Measurements from ENCODE around the gene POLR1A. TPM values are rescaled to one million over a fixed set of nuclear protein-coding genes. Genes with fewer than 3 reads are reported as not detected.
A peak's percentile ranks its signal among the peaks of the same experiment; 100 is the strongest.

POLR1A gene
- total RNA-seq, 2 experiments from 2014 or later, result 25.2 to 29.7 TPM

DNA sequence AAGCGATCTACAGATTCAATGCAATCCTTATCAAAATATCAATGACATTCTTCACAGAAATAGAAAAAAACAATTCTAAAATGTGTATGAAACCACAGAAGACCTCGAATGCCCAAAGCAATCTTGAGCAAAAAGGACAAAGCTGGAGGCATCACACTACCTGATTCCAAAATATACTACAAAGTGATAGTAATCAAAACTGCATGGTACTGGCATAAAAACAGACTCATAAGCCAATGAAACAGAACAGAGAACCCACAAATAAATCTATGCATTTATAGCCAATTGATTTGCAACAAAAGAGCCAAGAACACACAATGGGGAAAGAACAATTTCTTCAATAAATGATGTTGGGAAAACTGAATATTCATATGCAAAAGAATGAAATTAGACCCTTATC, 99.2 kb downstream of the POLR1A start:
- ChIA-PET POLR2A (interaction anchor here (1.0 kb wide), 1 partner anchor 119 kb away, joined by 3 read pairs; no protein-coding TSS in a partner anchor), CTCF (no interaction called here)
- no peak overlapping the region for H3K27ac Mint-ChIP-seq
- DNase-seq, result no peak
- H3K36me3 Mint-ChIP-seq (ENCODE audit: low read depth), result peaks cover 28% of the 10 kb centered on the region
- H3K9me3 Mint-ChIP-seq, result peaks cover 33% of the 10 kb centered on the region
- peaks cover 20% of the 10 kb centered on the region for H3K27me3 Mint-ChIP-seq
- no peak overlapping the region for H3K4me3 Mint-ChIP-seq
- peaks cover 5% of the 10 kb centered on the region for H3K4me1 Mint-ChIP-seq

GRCh38 chr2:86003967-86004366, 101.7 kb downstream of the POLR1A start:
- POLR2A ChIA-PET, result no interaction called here
- DNase-seq, result no peak
- CTCF ChIA-PET, result interaction anchor here (0.8 kb wide), 1 partner anchor 20 kb away, joined by 4 read pairs; no protein-coding TSS in a partner anchor
- Mint-ChIP-seq H3K9me3 (peaks cover 41% of the 10 kb centered on the region), H3K27ac (no peak overlapping the region), H3K27me3 (peaks cover 20% of the 10 kb centered on the region), H3K4me3 (no peak overlapping the region), H3K36me3 (ENCODE audit: low read depth) (peaks cover 41% of the 10 kb centered on the region), H3K4me1 (peaks cover 28% of the 10 kb centered on the region)

GRCh38 chr2:86003104-86003503, 102.6 kb downstream of the POLR1A start:
- H3K27ac Mint-ChIP-seq, result no peak overlapping the region
- peaks cover 20% of the 10 kb centered on the region for H3K27me3 Mint-ChIP-seq
- H3K4me3 Mint-ChIP-seq, result no peak overlapping the region
- peaks cover 36% of the 10 kb centered on the region for H3K4me1 Mint-ChIP-seq
- POLR2A ChIA-PET, result no interaction called here
- peaks cover 41% of the 10 kb centered on the region for H3K36me3 Mint-ChIP-seq (ENCODE audit: low read depth)
- no peak for DNase-seq
- H3K9me3 Mint-ChIP-seq, result peaks cover 40% of the 10 kb centered on the region
- CTCF ChIA-PET, result no interaction called here

GRCh38 chr2:86002375-86002774, 103.3 kb downstream of the POLR1A start:
- no peak overlapping the region for H3K27ac Mint-ChIP-seq
- H3K4me1 Mint-ChIP-seq, result peaks cover 44% of the 10 kb centered on the region

DNA sequence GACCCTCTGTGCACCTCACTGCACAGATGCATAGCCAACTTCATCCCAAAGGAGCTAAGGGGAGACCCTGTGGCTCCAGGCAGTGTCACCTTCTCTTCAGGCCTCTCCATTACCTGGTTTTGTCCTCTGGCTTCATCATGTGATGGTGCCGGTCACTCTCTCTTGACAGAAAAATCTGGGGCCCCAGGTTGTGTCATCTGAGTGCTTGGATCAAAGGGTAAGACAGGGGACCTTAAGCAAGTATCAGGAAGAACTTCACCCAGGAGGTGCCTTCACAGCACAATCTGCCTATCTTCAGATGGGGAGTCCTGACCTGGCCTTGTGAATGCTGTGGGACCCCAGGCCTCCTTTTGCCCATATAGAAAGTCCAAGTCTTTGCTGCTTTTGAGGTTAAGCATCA, 104.4 kb downstream of the POLR1A start:
- ChIA-PET POLR2A (interaction anchor here (0.6 to 9.8 kb wide), 2 partner anchors 36 to 90 kb away, joined by 3 to 110 read pairs; no protein-coding TSS in a partner anchor), CTCF (no interaction called here)
- peaks cover 6% of the 10 kb centered on the region for H3K27me3 Mint-ChIP-seq
- peak overlapping the region; percentile 91 for H3K27ac Mint-ChIP-seq
- peaks cover 54% of the 10 kb centered on the region for H3K4me1 Mint-ChIP-seq
- H3K9me3 Mint-ChIP-seq, result peaks cover 28% of the 10 kb centered on the region
- H3K4me3 Mint-ChIP-seq, result no peak overlapping the region
- peaks cover 43% of the 10 kb centered on the region for H3K36me3 Mint-ChIP-seq (ENCODE audit: low read depth)
- no peak for DNase-seq

More at GRCh38 chr2:86002375-86002774, 103.3 kb downstream of the POLR1A start:
- DNase-seq, result no peak
- peaks cover 14% of the 10 kb centered on the region for H3K27me3 Mint-ChIP-seq
- no peak overlapping the region for H3K4me3 Mint-ChIP-seq
- peaks cover 43% of the 10 kb centered on the region for H3K36me3 Mint-ChIP-seq (ENCODE audit: low read depth)
- ChIA-PET CTCF (no interaction called here), POLR2A (no interaction called here)
- peaks cover 37% of the 10 kb centered on the region for H3K9me3 Mint-ChIP-seq

DNA sequence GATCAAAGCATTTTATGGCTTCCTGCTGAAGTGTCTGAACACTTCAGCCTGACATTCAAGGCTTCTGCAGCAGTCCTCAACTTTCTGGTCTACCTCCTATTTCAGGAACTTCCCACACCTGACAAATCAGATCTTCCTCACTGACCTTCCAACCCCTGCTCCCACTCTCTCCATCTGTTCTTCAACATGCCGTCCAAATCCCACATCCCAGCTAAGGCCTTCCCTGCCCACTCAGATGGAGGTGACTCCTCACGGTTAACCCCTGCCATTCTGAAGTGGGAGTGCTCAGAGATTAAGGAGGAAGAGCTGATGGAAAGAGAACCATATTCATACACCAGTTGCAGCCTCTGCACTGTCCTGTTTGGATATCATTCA, 104.8 kb downstream of the POLR1A start:
- peaks cover 2% of the 10 kb centered on the region for H3K27me3 Mint-ChIP-seq
- peaks cover 57% of the 10 kb centered on the region for H3K4me1 Mint-ChIP-seq
- POLR2A ChIA-PET, result interaction anchor here (0.6 to 9.8 kb wide), 3 partner anchors 11 to 90 kb away, joined by 3 to 110 read pairs (median 6); no protein-coding TSS in a partner anchor
- CTCF ChIA-PET, result no interaction called here
- H3K4me3 Mint-ChIP-seq, result peak overlapping the region; percentile 30
- peaks cover 39% of the 10 kb centered on the region for H3K36me3 Mint-ChIP-seq (ENCODE audit: low read depth)
- H3K9me3 Mint-ChIP-seq, result peaks cover 24% of the 10 kb centered on the region
- peak overlapping the region; percentile 91 for H3K27ac Mint-ChIP-seq
- DNase-seq, result no peak

DNA sequence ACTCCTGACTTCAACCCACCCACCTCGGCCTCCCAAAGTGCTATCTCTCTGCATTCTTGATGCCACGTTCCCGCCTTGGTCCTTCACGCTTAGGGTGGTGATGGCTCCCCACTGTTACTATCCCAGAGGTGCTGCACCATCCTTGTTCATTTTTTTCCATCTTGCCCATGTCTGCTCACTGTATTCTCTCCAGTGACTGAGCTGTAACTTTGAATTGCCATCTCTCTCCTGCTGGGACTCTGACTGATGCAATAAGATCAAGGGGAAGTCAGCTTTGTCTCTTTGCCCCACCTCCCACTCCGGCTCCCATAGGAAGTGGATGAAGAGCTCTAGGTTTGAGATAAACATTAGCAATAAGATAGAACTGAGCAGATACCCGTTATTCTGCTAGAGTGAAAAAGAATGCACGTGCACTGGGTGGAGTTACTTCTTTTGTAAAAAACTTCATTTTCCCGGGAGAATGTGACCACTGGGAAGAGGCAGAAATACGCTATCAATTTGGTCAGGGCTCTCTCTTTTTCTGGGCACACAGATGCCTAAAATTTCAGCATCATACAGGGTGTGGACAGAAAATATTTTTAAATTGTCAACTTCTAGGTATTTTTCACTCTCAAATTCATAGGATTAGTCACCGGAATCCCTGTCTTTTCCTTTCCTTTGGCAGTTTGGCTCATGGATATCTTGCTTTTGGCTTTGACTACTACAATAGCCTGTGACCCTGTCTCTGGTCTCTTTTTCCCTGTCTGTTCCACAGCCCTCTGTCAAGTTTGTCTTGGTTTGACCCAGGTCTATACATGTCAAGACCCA, 105.4 kb downstream of the POLR1A start:
- peaks cover 63% of the 10 kb centered on the region for H3K4me1 Mint-ChIP-seq
- peak overlapping the region; percentile 91 for H3K27ac Mint-ChIP-seq
- CTCF ChIA-PET, result interaction anchor here (1.2 to 1.4 kb wide), 3 partner anchors 36 to 112 kb away, joined by 4 to 12 read pairs (median 7); partner anchors contain the start of gene ST3GAL5

GRCh38 chr2:85999061-85999831, 106.4 kb downstream of the POLR1A start:
- POLR2A ChIA-PET, result interaction anchor here (1.0 to 9.8 kb wide), 11 partner anchors 9 to 172 kb away, joined by 3 to 110 read pairs (median 5); no protein-coding TSS in a partner anchor
- Mint-ChIP-seq H3K36me3 (ENCODE audit: low read depth) (peaks cover 35% of the 10 kb centered on the region), H3K27me3 (no peaks in the 10 kb centered on the region), H3K27ac (peak overlapping the region; percentile 91), H3K4me3 (peak overlapping the region; percentile 3), H3K9me3 (peaks cover 12% of the 10 kb centered on the region), H3K4me1 (peaks cover 74% of the 10 kb centered on the region)
- CTCF ChIA-PET, result interaction anchor here (0.7 to 1.4 kb wide), 7 partner anchors 37 to 184 kb away, joined by 3 to 12 read pairs (median 4); partner anchors contain the start of gene ST3GAL5
- DNase-seq, result peak; percentile 74

More for the DNA sequence above, 105.4 kb downstream of the POLR1A start:
- no peak for DNase-seq
- no peak overlapping the region for H3K4me3 Mint-ChIP-seq
- peaks cover 2% of the 10 kb centered on the region for H3K27me3 Mint-ChIP-seq
- peaks cover 20% of the 10 kb centered on the region for H3K9me3 Mint-ChIP-seq
- peaks cover 41% of the 10 kb centered on the region for H3K36me3 Mint-ChIP-seq (ENCODE audit: low read depth)
- POLR2A ChIA-PET, result interaction anchor here (1.1 to 9.8 kb wide), 7 partner anchors 10 to 147 kb away, joined by 3 to 110 read pairs (median 6); no protein-coding TSS in a partner anchor

DNA sequence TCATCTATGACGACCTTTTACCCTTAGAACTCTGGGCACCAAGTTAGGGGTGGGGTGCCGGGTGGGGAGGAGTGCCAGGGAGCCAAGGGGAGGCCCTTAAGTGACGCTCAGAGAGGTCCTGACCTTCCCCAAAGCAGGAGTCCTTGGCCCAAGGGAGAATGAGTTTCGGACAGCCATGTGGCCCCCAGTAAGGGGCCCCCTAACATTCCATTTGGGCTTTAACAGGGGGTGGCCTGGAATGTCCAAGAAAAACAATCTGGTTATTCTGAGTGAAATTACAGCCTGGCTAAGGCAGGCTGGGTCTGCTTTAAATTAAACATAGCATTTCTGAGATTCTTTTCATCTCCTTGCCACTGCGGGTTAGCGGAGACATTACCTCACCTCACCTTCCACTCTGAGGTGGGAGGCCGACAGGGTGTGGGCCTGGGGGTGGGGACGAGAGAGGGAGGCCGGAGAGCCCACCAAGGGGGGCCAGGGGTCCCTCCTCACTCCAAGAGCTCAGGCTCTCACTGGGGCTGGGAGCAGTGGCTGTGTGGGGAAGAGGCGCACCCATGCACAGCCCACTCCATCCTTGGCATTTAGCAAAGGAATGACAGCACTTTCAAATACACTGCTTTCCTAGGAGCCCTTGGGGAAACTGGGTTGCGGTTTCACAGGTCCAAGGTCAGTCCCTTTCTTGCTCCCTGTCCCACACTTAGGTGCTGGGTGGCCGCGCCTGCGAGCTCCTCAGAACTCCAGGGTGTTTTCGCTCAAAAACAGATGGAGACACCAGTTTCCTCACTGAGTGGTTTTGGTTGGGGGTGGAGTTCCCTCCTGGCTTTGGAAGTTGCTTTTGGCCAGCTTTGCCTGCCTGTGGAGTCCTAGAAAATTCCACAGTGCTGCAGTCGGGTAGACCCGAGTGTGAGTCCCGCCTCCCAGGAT, 107.4 kb downstream of the POLR1A start:
- no peak overlapping the region for H3K4me3 Mint-ChIP-seq
- H3K27ac Mint-ChIP-seq, result peak overlapping the region; percentile 91
- ChIA-PET CTCF (interaction anchor here (0.6 kb wide), 1 partner anchor 40 kb away, joined by 3 read pairs; no protein-coding TSS in a partner anchor), POLR2A (interaction anchor here (1.3 to 9.8 kb wide), 6 partner anchors 10 to 111 kb away, joined by 4 to 110 read pairs (median 6); no protein-coding TSS in a partner anchor)
- no peaks in the 10 kb centered on the region for H3K27me3 Mint-ChIP-seq
- H3K36me3 Mint-ChIP-seq (ENCODE audit: low read depth), result peaks cover 35% of the 10 kb centered on the region
- H3K4me1 Mint-ChIP-seq, result peaks cover 82% of the 10 kb centered on the region
- DNase-seq, result no peak
- peaks cover 12% of the 10 kb centered on the region for H3K9me3 Mint-ChIP-seq

GRCh38 chr2:85997017-85997970, 108.4 kb downstream of the POLR1A start:
- DNase-seq, result no peak
- no peak overlapping the region for H3K4me3 Mint-ChIP-seq
- peaks cover 12% of the 10 kb centered on the region for H3K9me3 Mint-ChIP-seq
- CTCF ChIA-PET, result no interaction called here
- no peaks in the 10 kb centered on the region for H3K27me3 Mint-ChIP-seq
- H3K4me1 Mint-ChIP-seq, result peaks cover 90% of the 10 kb centered on the region
- H3K36me3 Mint-ChIP-seq (ENCODE audit: low read depth), result peaks cover 34% of the 10 kb centered on the region
- H3K27ac Mint-ChIP-seq, result peak overlapping the region; percentile 91
- POLR2A ChIA-PET, result interaction anchor here (1.3 to 9.8 kb wide), 3 partner anchors 9 to 40 kb away, joined by 4 to 110 read pairs (median 18); no protein-coding TSS in a partner anchor

DNA sequence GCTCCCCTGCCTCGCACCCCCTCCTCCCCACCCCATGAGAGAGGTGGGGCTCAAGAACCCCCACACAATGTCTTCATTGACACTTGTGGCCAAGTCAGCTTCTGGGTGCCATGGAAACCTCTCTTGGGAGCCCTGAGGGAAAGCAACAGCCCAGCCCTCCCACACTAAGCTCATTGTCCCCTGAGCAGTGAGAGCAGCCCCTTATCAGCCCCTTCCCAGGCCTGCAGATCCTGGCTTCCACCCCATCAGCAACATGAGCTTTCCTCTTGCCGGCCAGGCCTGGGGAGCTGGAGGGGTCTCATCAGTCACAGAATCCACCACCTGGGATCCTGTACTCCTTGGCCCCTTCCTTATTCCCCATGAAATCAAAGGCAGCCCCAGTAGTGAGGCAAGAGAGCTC, 109.1 kb downstream of the POLR1A start:
- peak overlapping the region; percentile 91 for H3K27ac Mint-ChIP-seq
- peaks cover 31% of the 10 kb centered on the region for H3K36me3 Mint-ChIP-seq (ENCODE audit: low read depth)
- no peak overlapping the region for H3K4me3 Mint-ChIP-seq
- no peak for DNase-seq
- ChIA-PET CTCF (interaction anchor here (3.3 to 4.6 kb wide), 2 partner anchors 39 to 108 kb away, joined by 26 to 28 read pairs; partner anchors contain the start of gene ST3GAL5), POLR2A (interaction anchor here (0.8 to 9.8 kb wide), 3 partner anchors 36 to 109 kb away, joined by 3 to 110 read pairs (median 4); partner anchors contain the start of genes POLR1A and PTCD3)
- no peaks in the 10 kb centered on the region for H3K27me3 Mint-ChIP-seq
- H3K4me1 Mint-ChIP-seq, result peaks cover 90% of the 10 kb centered on the region
- H3K9me3 Mint-ChIP-seq, result peaks cover 12% of the 10 kb centered on the region
